Glutamatergic neuron (in vitro differentiated cells): Measurements from ENCODE around the gene GABRA6. TPM values are rescaled to one million over a fixed set of nuclear protein-coding genes. Genes with fewer than 3 reads are reported as not detected.

Source experiments
- DNase-seq: peaks from one replicate; pipeline ENCODE4 v3.0.0; 2022
- H3K27ac Mint-ChIP-seq: one replicate; pipeline ENCODE4 v1.8.0; 2020; ENCODE audit warnings: mild to moderate bottlenecking, mixed read lengths, inconsistent platforms; ENCODE audit not compliant: unreplicated experiment
- H3K27me3 Mint-ChIP-seq: one replicate; pipeline ENCODE4 v1.8.0; 2020; ENCODE audit warnings: mild to moderate bottlenecking, moderate library complexity, mixed read lengths, inconsistent platforms; ENCODE audit not compliant: unreplicated experiment
- H3K36me3 Mint-ChIP-seq: one replicate; pipeline ENCODE4 v1.8.0; 2020; ENCODE audit warnings: mild to moderate bottlenecking, mixed read lengths, inconsistent platforms; ENCODE audit not compliant: unreplicated experiment
- H3K4me1 Mint-ChIP-seq: one replicate; pipeline ENCODE4 v1.8.0; 2020; ENCODE audit warnings: mild to moderate bottlenecking, low read depth, mixed read lengths, inconsistent platforms; ENCODE audit not compliant: unreplicated experiment
- H3K4me3 Mint-ChIP-seq: one replicate; pipeline ENCODE4 v1.8.0; 2020; ENCODE audit warnings: mild to moderate bottlenecking, mixed read lengths, inconsistent platforms; ENCODE audit not compliant: unreplicated experiment
- H3K9me3 Mint-ChIP-seq: one replicate; pipeline ENCODE4 v1.8.0; 2020; ENCODE audit warnings: mild to moderate bottlenecking, moderate library complexity, mixed read lengths, inconsistent platforms; ENCODE audit not compliant: unreplicated experiment
- total RNA-seq: library from RNA; stranded (reverse); fragmentation: NEBNext Ultra II Directional; extraction: Animal tissue kit (Norgen Biotek cat#: 25700); gene quantifications from one replicate; pipeline ENCODE4 v1.2.1, GENCODE V29; 2021; ENCODE audit not compliant: unreplicated experiment
- TF ChIP-seq, protein P1 (sequence below): fragments of 200-600 bp; sonication (generic); IDR thresholded peaks from one replicate; pipeline ENCODE4 v1.5.0; 2021; ENCODE audit not compliant: partially characterized antibody, unreplicated experiment

GABRA6 gene
- total RNA-seq, 1 donor from 2014 or later: not detected

DNA sequence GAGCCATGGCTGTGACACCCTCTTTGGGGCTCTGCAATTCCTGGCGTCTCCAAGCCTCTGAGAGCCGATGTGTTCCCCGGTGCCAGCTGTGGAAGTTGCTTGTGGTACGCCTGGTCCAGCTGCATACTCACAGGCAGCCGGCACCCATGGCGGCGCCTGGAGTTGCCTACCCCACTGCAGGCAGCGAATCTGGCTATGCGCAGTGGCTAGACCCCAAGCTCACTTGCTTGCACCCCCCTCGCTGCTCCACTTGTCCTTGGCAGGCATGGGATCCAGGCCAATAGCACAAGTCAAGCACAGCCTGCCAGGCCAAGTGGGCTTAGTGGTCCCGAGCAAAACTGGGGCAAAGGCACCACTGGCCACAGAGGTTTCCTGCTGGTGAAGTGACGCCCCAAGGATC is 24.7 kb upstream of the GABRA6 start:
- no peak for DNase-seq
- Mint-ChIP-seq H3K27ac (no peak overlapping the region), H3K36me3 (no peaks in the 10 kb centered on the region), H3K4me3 (no peak overlapping the region), H3K9me3 (no peaks in the 10 kb centered on the region), H3K27me3 (no peaks in the 10 kb centered on the region), H3K4me1 (no peaks in the 10 kb centered on the region)
- TF ChIP-seq, protein P1, sequence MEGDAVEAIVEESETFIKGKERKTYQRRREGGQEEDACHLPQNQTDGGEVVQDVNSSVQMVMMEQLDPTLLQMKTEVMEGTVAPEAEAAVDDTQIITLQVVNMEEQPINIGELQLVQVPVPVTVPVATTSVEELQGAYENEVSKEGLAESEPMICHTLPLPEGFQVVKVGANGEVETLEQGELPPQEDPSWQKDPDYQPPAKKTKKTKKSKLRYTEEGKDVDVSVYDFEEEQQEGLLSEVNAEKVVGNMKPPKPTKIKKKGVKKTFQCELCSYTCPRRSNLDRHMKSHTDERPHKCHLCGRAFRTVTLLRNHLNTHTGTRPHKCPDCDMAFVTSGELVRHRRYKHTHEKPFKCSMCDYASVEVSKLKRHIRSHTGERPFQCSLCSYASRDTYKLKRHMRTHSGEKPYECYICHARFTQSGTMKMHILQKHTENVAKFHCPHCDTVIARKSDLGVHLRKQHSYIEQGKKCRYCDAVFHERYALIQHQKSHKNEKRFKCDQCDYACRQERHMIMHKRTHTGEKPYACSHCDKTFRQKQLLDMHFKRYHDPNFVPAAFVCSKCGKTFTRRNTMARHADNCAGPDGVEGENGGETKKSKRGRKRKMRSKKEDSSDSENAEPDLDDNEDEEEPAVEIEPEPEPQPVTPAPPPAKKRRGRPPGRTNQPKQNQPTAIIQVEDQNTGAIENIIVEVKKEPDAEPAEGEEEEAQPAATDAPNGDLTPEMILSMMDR: no peak

DNA sequence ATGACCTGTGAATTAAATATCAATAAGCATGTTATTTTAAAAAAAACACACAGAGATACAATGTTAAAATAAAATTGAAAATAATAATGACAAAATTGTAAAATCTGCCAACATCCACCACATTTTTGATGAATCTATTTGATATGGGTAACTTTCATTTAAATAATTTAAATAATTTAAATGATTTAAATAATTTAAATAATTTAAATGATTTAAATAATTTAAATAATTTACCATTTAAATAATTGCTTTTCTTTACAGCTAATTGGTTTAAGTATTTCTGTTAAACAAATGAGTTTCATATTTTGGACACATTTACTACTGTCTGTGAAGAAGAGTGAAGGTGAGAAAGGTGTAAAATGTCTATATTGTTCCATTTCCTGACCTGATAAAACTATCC is 22.1 kb upstream of the GABRA6 start:
- no peak overlapping the region for H3K4me3 Mint-ChIP-seq
- no peak overlapping the region for H3K27ac Mint-ChIP-seq
- no peaks in the 10 kb centered on the region for H3K36me3 Mint-ChIP-seq
- no peaks in the 10 kb centered on the region for H3K27me3 Mint-ChIP-seq
- no peaks in the 10 kb centered on the region for H3K9me3 Mint-ChIP-seq
- no peak for DNase-seq
- TF ChIP-seq, protein P1: no peak
- H3K4me1 Mint-ChIP-seq: no peaks in the 10 kb centered on the region

DNA sequence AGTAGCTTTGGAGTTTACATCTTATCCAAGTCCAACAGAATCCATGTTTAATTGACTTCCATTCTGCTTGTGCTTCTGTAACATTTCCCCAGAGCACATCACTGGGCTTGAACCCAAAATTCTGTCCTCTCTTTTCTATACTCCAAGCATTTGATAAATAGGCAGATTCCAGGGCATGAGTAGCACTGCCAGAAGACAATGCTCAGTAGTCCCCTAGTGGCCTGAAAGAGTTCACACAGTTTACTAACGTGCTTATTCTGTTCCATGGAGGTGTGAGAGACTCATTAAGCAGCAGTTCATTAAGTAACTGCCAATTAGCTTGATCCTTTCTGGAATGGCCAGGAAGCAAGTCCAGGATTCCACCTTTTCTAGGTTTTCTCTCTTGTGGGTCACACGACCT is 9.4 kb upstream of the GABRA6 start:
- Mint-ChIP-seq H3K4me1 (no peaks in the 10 kb centered on the region), H3K36me3 (no peaks in the 10 kb centered on the region), H3K4me3 (no peak overlapping the region), H3K27ac (no peak overlapping the region), H3K9me3 (no peaks in the 10 kb centered on the region), H3K27me3 (no peaks in the 10 kb centered on the region)
- DNase-seq: no peak
- TF ChIP-seq, protein P1: peak; percentile 73

DNA sequence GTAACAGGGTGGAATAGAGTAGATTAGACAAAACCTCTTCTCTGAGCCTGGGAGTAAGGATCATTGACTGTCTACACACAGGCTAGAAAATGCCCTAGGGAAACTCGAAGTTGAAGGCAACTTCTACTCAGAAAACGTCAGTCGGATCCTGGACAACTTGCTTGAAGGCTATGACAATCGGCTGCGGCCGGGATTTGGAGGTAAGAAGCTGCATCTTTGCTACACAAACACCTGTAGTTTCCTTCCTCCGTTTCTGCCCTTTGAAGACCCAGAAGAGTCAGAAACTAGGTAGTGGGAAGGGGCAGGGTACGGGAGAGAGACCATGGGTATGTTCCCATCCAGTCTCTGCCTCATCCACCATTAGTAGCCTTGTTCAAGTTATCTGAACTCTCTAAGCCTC is 628 bp downstream of the GABRA6 start:
- no peak overlapping the region for H3K27ac Mint-ChIP-seq
- TF ChIP-seq, protein P1: no peak
- no peaks in the 10 kb centered on the region for H3K36me3 Mint-ChIP-seq
- no peak overlapping the region for H3K4me3 Mint-ChIP-seq
- peaks cover 2% of the 10 kb centered on the region for H3K9me3 Mint-ChIP-seq
- no peaks in the 10 kb centered on the region for H3K27me3 Mint-ChIP-seq
- DNase-seq: no peak
- H3K4me1 Mint-ChIP-seq: no peaks in the 10 kb centered on the region

DNA sequence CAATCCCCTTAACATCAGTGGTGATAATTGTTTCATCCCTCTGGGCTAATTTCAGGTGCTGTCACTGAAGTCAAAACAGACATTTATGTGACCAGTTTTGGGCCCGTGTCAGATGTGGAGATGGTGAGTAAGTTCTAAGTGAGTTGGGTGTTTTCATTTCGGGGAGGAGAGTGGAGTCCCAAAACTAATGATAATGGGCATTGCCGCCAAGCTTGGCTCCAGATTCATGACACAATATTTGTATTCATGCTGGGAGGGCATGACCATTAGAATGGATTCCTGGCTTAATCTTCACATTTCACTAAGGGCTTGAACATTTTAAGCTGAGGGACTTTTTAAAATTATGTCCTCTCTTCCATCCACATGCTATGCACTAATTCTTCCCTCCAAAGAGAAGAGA is 1.4 kb downstream of the GABRA6 start:
- peaks cover 2% of the 10 kb centered on the region for H3K9me3 Mint-ChIP-seq
- H3K27me3 Mint-ChIP-seq: no peaks in the 10 kb centered on the region
- DNase-seq: no peak
- TF ChIP-seq, protein P1: no peak
- no peaks in the 10 kb centered on the region for H3K4me1 Mint-ChIP-seq
- H3K27ac Mint-ChIP-seq: no peak overlapping the region
- no peak overlapping the region for H3K4me3 Mint-ChIP-seq
- no peaks in the 10 kb centered on the region for H3K36me3 Mint-ChIP-seq
